T-helper 1 cell treated with Interleukin-12 subunit alpha and Interleukin-12 subunit beta and Interleukin-4 antibody, amounts not matched to agents 30 μg/mL and 1 μg/mL, for 36 hours (primary cell): ENCODE data around the gene HESX1.

Experiments
- H3K27ac Mint-ChIP-seq: one replicate; pipeline ENCODE4 v1.8.0; 2021; ENCODE audit warnings: mild to moderate bottlenecking, mixed read lengths
- H3K27me3 Mint-ChIP-seq: one replicate; pipeline ENCODE4 v1.8.0; 2021; ENCODE audit warnings: low read depth, mixed read lengths
- H3K36me3 Mint-ChIP-seq: one replicate; pipeline ENCODE4 v1.8.0; 2021; ENCODE audit warnings: low read depth, mixed read lengths
- H3K4me1 Mint-ChIP-seq: one replicate; pipeline ENCODE4 v1.8.0; 2021; ENCODE audit warnings: low read depth, mixed read lengths
- H3K4me3 Mint-ChIP-seq: one replicate; pipeline ENCODE4 v1.8.0; 2021; ENCODE audit warnings: mild to moderate bottlenecking, moderate library complexity, mixed read lengths
- H3K9me3 Mint-ChIP-seq: one replicate; pipeline ENCODE4 v1.8.0; 2021; ENCODE audit warnings: mixed read lengths

Gene HESX1

GRCh38 chr3:57179580-57180410 is 20.0 kb downstream of the HESX1 start:
- Mint-ChIP-seq H3K27me3 (peaks cover 17% of the 10 kb centered on the region), H3K4me1 (no peaks in the 10 kb centered on the region), H3K27ac (no peak overlapping the region), H3K9me3 (no peaks in the 10 kb centered on the region), H3K36me3 (no peaks in the 10 kb centered on the region), H3K4me3 (no peak overlapping the region)

- Mint-ChIP-seq H3K36me3 (no peaks in the 10 kb centered on the region), H3K27ac (no peak overlapping the region), H3K27me3 (peaks cover 33% of the 10 kb centered on the region), H3K4me3 (no peak overlapping the region), H3K4me1 (no peaks in the 10 kb centered on the region), H3K9me3 (no peaks in the 10 kb centered on the region)
These were observed 23.7 kb downstream of the HESX1 start for GRCh38 chr3:57176045-57176444.

- peaks cover 2% of the 10 kb centered on the region for H3K4me1 Mint-ChIP-seq
- no peak overlapping the region for H3K4me3 Mint-ChIP-seq
- no peak overlapping the region for H3K27ac Mint-ChIP-seq
- no peaks in the 10 kb centered on the region for H3K36me3 Mint-ChIP-seq
- H3K27me3 Mint-ChIP-seq, result peaks cover 49% of the 10 kb centered on the region
- H3K9me3 Mint-ChIP-seq, result no peaks in the 10 kb centered on the region
These were observed 26.1 kb downstream of the HESX1 start for GRCh38 chr3:57173687-57174086.

GRCh38 chr3:57170946-57171345 is 28.8 kb downstream of the HESX1 start:
- Mint-ChIP-seq H3K27me3 (peaks cover 74% of the 10 kb centered on the region), H3K36me3 (no peaks in the 10 kb centered on the region), H3K27ac (no peak overlapping the region), H3K4me1 (peaks cover 2% of the 10 kb centered on the region), H3K9me3 (no peaks in the 10 kb centered on the region), H3K4me3 (no peak overlapping the region)

GRCh38 chr3:57169872-57170623 is 29.7 kb downstream of the HESX1 start:
- Mint-ChIP-seq H3K4me3 (peak overlapping the region; percentile 35), H3K36me3 (no peaks in the 10 kb centered on the region), H3K4me1 (peaks cover 2% of the 10 kb centered on the region), H3K27me3 (peaks cover 79% of the 10 kb centered on the region), H3K9me3 (no peaks in the 10 kb centered on the region), H3K27ac (no peak overlapping the region)

GRCh38 chr3:57169108-57169507 is 30.7 kb downstream of the HESX1 start:
- Mint-ChIP-seq H3K9me3 (no peaks in the 10 kb centered on the region), H3K27ac (no peak overlapping the region), H3K4me1 (peaks cover 5% of the 10 kb centered on the region), H3K36me3 (no peaks in the 10 kb centered on the region), H3K4me3 (no peak overlapping the region), H3K27me3 (peaks cover 78% of the 10 kb centered on the region)

GRCh38 chr3:57168151-57168550 is 31.6 kb downstream of the HESX1 start:
- no peak overlapping the region for H3K27ac Mint-ChIP-seq
- no peaks in the 10 kb centered on the region for H3K9me3 Mint-ChIP-seq
- no peaks in the 10 kb centered on the region for H3K36me3 Mint-ChIP-seq
- H3K27me3 Mint-ChIP-seq, result peaks cover 78% of the 10 kb centered on the region
- H3K4me1 Mint-ChIP-seq, result peaks cover 7% of the 10 kb centered on the region
- H3K4me3 Mint-ChIP-seq, result no peak overlapping the region

GRCh38 chr3:57166660-57167059 is 33.1 kb downstream of the HESX1 start:
- Mint-ChIP-seq H3K36me3 (no peaks in the 10 kb centered on the region), H3K4me1 (peaks cover 7% of the 10 kb centered on the region), H3K9me3 (no peaks in the 10 kb centered on the region), H3K4me3 (no peak overlapping the region), H3K27me3 (peaks cover 81% of the 10 kb centered on the region), H3K27ac (no peak overlapping the region)

- peaks cover 7% of the 10 kb centered on the region for H3K4me1 Mint-ChIP-seq
These were observed 34.1 kb downstream of the HESX1 start for GRCh38 chr3:57165641-57166040.

GRCh38 chr3:57164657-57165573 is 34.9 kb downstream of the HESX1 start, which contains the start of gene IL17RD:
Gene IL17RD (minus strand): TSS chr3:57165353. CDS start chr3:57165286, 67 bp downstream.
- H3K4me1 Mint-ChIP-seq, result peaks cover 5% of the 10 kb centered on the region
- peak within 1 kb of the TSS; percentile 78 for H3K4me3 Mint-ChIP-seq
- H3K27me3 Mint-ChIP-seq, result peaks cover 86% of the 10 kb centered on the region
- H3K27ac Mint-ChIP-seq, result no peak within 1 kb of the TSS
- H3K36me3 Mint-ChIP-seq, result no peaks in the 10 kb centered on the region
- H3K9me3 Mint-ChIP-seq, result no peaks in the 10 kb centered on the region

More at GRCh38 chr3:57165641-57166040, 34.1 kb downstream of the HESX1 start:
- peaks cover 86% of the 10 kb centered on the region for H3K27me3 Mint-ChIP-seq
- H3K27ac Mint-ChIP-seq, result no peak overlapping the region
- H3K4me3 Mint-ChIP-seq, result peak overlapping the region; percentile 78
- no peaks in the 10 kb centered on the region for H3K9me3 Mint-ChIP-seq
- no peaks in the 10 kb centered on the region for H3K36me3 Mint-ChIP-seq

- Mint-ChIP-seq H3K27ac (no peak overlapping the region), H3K36me3 (no peaks in the 10 kb centered on the region)
These were observed 35.5 kb downstream of the HESX1 start for GRCh38 chr3:57164217-57164656.

GRCh38 chr3:57163751-57164150 is 36.0 kb downstream of the HESX1 start:
- H3K9me3 Mint-ChIP-seq, result no peaks in the 10 kb centered on the region
- H3K27ac Mint-ChIP-seq, result no peak overlapping the region
- H3K36me3 Mint-ChIP-seq, result no peaks in the 10 kb centered on the region

More at GRCh38 chr3:57164217-57164656, 35.5 kb downstream of the HESX1 start:
- Mint-ChIP-seq H3K27me3 (peaks cover 88% of the 10 kb centered on the region), H3K4me1 (peaks cover 7% of the 10 kb centered on the region), H3K9me3 (no peaks in the 10 kb centered on the region), H3K4me3 (peak overlapping the region; percentile 75)

GRCh38 chr3:57161915-57162314 is 37.9 kb downstream of the HESX1 start:
- no peaks in the 10 kb centered on the region for H3K36me3 Mint-ChIP-seq
- H3K27me3 Mint-ChIP-seq, result peaks cover 76% of the 10 kb centered on the region
- no peak overlapping the region for H3K4me3 Mint-ChIP-seq

More at GRCh38 chr3:57163751-57164150, 36.0 kb downstream of the HESX1 start:
- peaks cover 12% of the 10 kb centered on the region for H3K4me1 Mint-ChIP-seq
- H3K4me3 Mint-ChIP-seq, result no peak overlapping the region
- H3K27me3 Mint-ChIP-seq, result peaks cover 88% of the 10 kb centered on the region

More at GRCh38 chr3:57161915-57162314, 37.9 kb downstream of the HESX1 start:
- H3K9me3 Mint-ChIP-seq, result no peaks in the 10 kb centered on the region
- H3K4me1 Mint-ChIP-seq, result peaks cover 13% of the 10 kb centered on the region
- H3K27ac Mint-ChIP-seq, result no peak overlapping the region
